DOHH2 (cell line): ENCODE results near the gene SLC5A11.
"Not testable (repeated sequence)": the region's sequence is repeated elsewhere in the genome, so short reads cannot be mapped to it uniquely, and the experiment has no call there.

Experiments used
- H3F3A ChIP-seq: fragments of 200-600 bp; sonication (generic), shearing (Covaris generic); 2 replicates; pipeline ENCODE4 v1.6.0; 2016; ENCODE audit warnings: antibody characterized with exemption, mild to moderate bottlenecking; ENCODE audit not compliant: control insufficient read depth, insufficient read depth
- H3K27ac ChIP-seq: fragments of 200-600 bp; sonication (generic); 2 replicates; pipeline ENCODE4 v1.5.1; 2014; ENCODE audit warnings: low read depth, mild to moderate bottlenecking, low read length, moderate library complexity
- H3K27me3 ChIP-seq: fragments of 200-600 bp; sonication (generic); 2 replicates; pipeline ENCODE4 v1.6.1; 2014; ENCODE audit warnings: mild to moderate bottlenecking, low read length, mixed read lengths; ENCODE audit not compliant: control insufficient read depth
- H3K36me3 ChIP-seq: fragments of 200-600 bp; sonication (generic); 2 replicates; pipeline ENCODE4 v1.6.1; 2014; ENCODE audit warnings: mild to moderate bottlenecking, low read length, moderate library complexity, mixed read lengths; ENCODE audit not compliant: control insufficient read depth
- H3K4me1 ChIP-seq: fragments of 200-600 bp; sonication (generic); 2 replicates; pipeline ENCODE4 v1.6.1; 2014; ENCODE audit warnings: mild to moderate bottlenecking, low read length, mixed read lengths; ENCODE audit not compliant: control insufficient read depth
- H3K4me2 ChIP-seq: fragments of 200-600 bp; sonication (generic); 2 replicates; pipeline ENCODE4 v1.6.0; 2014; ENCODE audit warnings: mild to moderate bottlenecking, low read length, moderate library complexity
- H3K4me3 ChIP-seq: fragments of 200-600 bp; sonication (generic); 2 replicates; pipeline ENCODE4 v1.5.1; 2014; ENCODE audit warnings: mild to moderate bottlenecking, low read length, mixed read lengths
- H3K79me2 ChIP-seq: fragments of 200-600 bp; sonication (generic); 2 replicates; pipeline ENCODE4 v1.6.1; 2014; ENCODE audit warnings: mild to moderate bottlenecking, low read length, mixed read lengths; ENCODE audit not compliant: control insufficient read depth
- H3K9me2 ChIP-seq: fragments of 200-600 bp; sonication (generic); replicated peaks from 2 replicates; pipeline ENCODE4 v1.6.1; 2014; ENCODE audit warnings: mild to moderate bottlenecking, low read length, mixed read lengths; ENCODE audit not compliant: control insufficient read depth
- H3K9me3 ChIP-seq: fragments of 200-600 bp; sonication (generic); 2 replicates; pipeline ENCODE4 v1.6.1; 2014; ENCODE audit warnings: antibody characterized with exemption, low read length, mixed read lengths; ENCODE audit not compliant: control insufficient read depth, insufficient read depth
- H4K20me1 ChIP-seq: fragments of 200-600 bp; sonication (generic); 2 replicates; pipeline ENCODE4 v1.6.0; 2014; ENCODE audit warnings: low read depth, mild to moderate bottlenecking, antibody characterized with exemption, low read length, moderate library complexity; ENCODE audit not compliant: control insufficient read depth, insufficient read depth
- CTCF ChIP-seq: fragments of 200-600 bp; sonication (generic); IDR thresholded peaks from one replicate; pipeline ENCODE4 v1.5.1; 2014; ENCODE audit warnings: antibody characterized with exemption, mild to moderate bottlenecking, low read depth, low read length; ENCODE audit not compliant: poor library complexity, severe bottlenecking
- EZH2phosphoT487 ChIP-seq: fragments of 200-600 bp; sonication (generic); IDR thresholded peaks from 2 replicates; pipeline ENCODE4 v1.6.1; 2017; ENCODE audit warnings: borderline replicate concordance, mild to moderate bottlenecking, antibody characterized with exemption, low read length, moderate library complexity, mixed read lengths

SLC5A11 gene

DNA sequence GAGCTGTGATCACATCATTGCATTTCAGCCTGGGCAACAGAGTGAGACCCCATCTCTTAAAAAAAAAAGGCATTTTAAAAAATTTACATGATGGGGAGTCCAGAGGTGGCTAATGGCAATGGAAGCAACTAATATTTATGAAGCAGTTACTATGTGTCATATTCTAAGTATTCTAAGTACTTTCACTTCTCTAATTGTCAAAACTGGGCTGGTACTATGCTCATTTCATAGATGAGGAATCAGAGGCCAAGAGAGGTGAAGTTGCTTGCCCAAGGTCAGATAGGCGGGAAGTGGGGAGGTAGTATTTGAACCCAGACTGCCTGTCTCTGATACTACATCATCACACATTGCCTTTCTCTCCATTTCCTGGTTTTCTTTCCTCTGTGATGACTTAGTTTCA, 50.7 kb downstream of the SLC5A11 start:
- H4K20me1 ChIP-seq, result no peaks in the 10 kb centered on the region
- no peak for TF ChIP-seq CTCF
- TF ChIP-seq EZH2phosphoT487, result no peak

DNA sequence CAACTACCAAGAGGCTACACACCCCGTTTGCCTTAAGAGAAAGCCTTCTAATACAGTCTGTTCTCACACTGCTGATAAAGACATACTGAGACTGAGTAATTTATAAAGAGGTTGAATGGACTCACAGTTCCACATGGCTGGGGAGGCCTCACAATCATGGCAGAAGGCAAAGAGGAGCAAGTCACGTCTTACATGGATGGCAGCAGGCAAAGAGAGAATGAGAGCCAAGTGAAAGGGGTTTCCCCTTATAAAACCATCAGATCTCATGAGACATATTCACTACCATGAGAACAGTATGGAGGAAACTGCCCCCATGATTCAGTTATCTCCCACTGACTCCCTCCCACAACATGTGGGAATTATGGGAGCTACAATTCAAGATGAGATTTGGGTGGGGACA, 51.8 kb downstream of the SLC5A11 start:
- not testable (repeated sequence) for H3K4me3 ChIP-seq, H3K27ac ChIP-seq, H3F3A ChIP-seq, H3K79me2 ChIP-seq, H3K36me3 ChIP-seq, H3K9me3 ChIP-seq, H3K9me2 ChIP-seq, H3K4me1 ChIP-seq, H3K27me3 ChIP-seq, H3K4me2 ChIP-seq, H4K20me1 ChIP-seq

More for the DNA sequence above, 50.7 kb downstream of the SLC5A11 start:
- H3K4me3 ChIP-seq, result no peak overlapping the region
- H3K4me1 ChIP-seq, result no peaks in the 10 kb centered on the region; the same call in 1 of the 2 replicates
- H3K27me3 ChIP-seq, result no peaks in the 10 kb centered on the region
- no peaks in the 10 kb centered on the region for H3K9me2 ChIP-seq
- no peaks in the 10 kb centered on the region for H3F3A ChIP-seq
- no peaks in the 10 kb centered on the region for H3K36me3 ChIP-seq
- no peaks in the 10 kb centered on the region for H3K9me3 ChIP-seq
- no peak overlapping the region for H3K27ac ChIP-seq
- H3K79me2 ChIP-seq, result no peaks in the 10 kb centered on the region
- no peak overlapping the region for H3K4me2 ChIP-seq

GRCh38 chr16:24900230-24900629, 54.5 kb downstream of the SLC5A11 start:
- Histone ChIP-seq H3K4me3 (no peak overlapping the region), H3K9me3 (no peaks in the 10 kb centered on the region), H3K27me3 (no peaks in the 10 kb centered on the region), H3K36me3 (no peaks in the 10 kb centered on the region), H3K9me2 (no peaks in the 10 kb centered on the region), H3K4me1 (no peaks in the 10 kb centered on the region; the same call in 1 of the 2 replicates), H3K4me2 (no peak overlapping the region), H4K20me1 (no peaks in the 10 kb centered on the region), H3F3A (no peaks in the 10 kb centered on the region), H3K79me2 (no peaks in the 10 kb centered on the region), H3K27ac (no peak overlapping the region)
- TF ChIP-seq CTCF (no peak), EZH2phosphoT487 (no peak)

DNA sequence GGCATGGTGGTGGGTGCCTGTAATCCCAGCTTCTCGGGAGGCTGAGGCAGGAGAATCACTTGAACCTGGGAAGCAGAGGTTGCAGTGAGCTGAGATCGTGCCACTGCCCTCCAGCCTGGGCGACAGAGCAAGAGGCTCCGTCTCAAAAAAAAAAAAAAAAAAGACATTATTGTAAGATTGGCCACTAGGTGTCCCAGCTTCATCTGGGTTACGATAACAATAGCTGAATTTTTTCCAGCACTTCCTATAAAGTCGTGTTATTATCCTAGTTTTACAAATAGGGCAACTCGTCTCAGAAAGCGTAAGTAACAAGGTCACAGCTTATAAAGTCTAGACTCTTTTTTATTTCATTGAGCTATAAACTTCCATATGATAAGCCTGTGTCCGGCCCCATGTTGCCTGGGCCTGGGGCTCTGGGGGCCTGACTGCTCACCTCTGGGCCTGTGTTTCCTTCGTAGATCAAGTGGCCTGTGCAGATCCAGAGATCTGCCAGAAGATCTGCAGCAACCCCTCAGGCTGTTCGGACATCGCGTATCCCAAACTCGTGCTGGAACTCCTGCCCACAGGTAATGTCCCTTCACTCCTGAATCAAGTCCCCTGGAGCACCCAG, 60.5 kb downstream of the SLC5A11 start:
- Histone ChIP-seq H3K9me3 (no peaks in the 10 kb centered on the region), H3K27me3 (no peaks in the 10 kb centered on the region), H3K4me1 (no peaks in the 10 kb centered on the region), H3K36me3 (no peaks in the 10 kb centered on the region), H3K79me2 (no peaks in the 10 kb centered on the region), H4K20me1 (no peaks in the 10 kb centered on the region), H3F3A (no peaks in the 10 kb centered on the region), H3K4me2 (no peak overlapping the region), H3K4me3 (no peak overlapping the region), H3K9me2 (no peaks in the 10 kb centered on the region), H3K27ac (no peak overlapping the region)
- TF ChIP-seq CTCF (peak; percentile 50), EZH2phosphoT487 (no peak)
